ENCODE measurements around the gene PIBF1.

The PIBF1 gene

DNA sequence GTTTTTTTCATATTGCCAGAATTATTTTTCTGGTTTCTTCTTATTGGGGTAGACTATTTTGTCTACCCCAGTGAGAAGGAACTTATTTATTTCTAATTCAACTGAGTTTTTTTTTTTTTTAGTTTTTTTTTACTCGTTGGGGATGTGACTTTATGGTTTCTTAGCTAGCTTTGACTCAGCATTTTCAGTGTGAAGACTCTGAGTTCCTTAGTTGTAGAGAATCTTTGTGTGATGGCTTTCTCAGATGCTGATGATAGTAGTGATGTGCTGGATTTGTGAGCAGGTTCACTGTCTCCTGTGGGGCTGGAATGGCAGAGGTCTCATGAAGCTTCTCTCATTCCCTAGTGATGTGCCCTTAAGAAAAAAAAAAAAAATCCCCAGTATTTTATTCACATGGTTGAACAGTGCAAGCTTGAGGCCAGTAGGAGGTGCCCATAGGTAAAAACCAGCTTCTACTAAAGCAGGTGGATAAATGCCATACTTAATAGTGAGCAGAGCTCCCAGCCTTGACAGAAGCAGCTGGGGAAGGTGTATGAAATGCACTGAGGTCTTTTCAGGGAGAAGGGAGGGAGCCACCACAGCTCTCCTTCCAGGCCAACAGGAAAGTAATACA lies 170.7 kb downstream of the PIBF1 start:
- Histone ChIP-seq H3K4me1 (no peaks in the 10 kb centered on the region), H3K27me3 (no peaks in the 10 kb centered on the region), H3K9me3 (no peaks in the 10 kb centered on the region), H3K4me3 (ENCODE audit: low read depth, low read length) (no peak overlapping the region), H3K36me3 (peaks cover 12% of the 10 kb centered on the region; the same call in 1 of the 2 replicates)
- TF ChIP-seq, protein P1, sequence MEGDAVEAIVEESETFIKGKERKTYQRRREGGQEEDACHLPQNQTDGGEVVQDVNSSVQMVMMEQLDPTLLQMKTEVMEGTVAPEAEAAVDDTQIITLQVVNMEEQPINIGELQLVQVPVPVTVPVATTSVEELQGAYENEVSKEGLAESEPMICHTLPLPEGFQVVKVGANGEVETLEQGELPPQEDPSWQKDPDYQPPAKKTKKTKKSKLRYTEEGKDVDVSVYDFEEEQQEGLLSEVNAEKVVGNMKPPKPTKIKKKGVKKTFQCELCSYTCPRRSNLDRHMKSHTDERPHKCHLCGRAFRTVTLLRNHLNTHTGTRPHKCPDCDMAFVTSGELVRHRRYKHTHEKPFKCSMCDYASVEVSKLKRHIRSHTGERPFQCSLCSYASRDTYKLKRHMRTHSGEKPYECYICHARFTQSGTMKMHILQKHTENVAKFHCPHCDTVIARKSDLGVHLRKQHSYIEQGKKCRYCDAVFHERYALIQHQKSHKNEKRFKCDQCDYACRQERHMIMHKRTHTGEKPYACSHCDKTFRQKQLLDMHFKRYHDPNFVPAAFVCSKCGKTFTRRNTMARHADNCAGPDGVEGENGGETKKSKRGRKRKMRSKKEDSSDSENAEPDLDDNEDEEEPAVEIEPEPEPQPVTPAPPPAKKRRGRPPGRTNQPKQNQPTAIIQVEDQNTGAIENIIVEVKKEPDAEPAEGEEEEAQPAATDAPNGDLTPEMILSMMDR (IDR thresholded peaks at IDR 0.05; ENCODE audit: low read depth, low read length): no peak
- DNase-seq: no peak

DNA sequence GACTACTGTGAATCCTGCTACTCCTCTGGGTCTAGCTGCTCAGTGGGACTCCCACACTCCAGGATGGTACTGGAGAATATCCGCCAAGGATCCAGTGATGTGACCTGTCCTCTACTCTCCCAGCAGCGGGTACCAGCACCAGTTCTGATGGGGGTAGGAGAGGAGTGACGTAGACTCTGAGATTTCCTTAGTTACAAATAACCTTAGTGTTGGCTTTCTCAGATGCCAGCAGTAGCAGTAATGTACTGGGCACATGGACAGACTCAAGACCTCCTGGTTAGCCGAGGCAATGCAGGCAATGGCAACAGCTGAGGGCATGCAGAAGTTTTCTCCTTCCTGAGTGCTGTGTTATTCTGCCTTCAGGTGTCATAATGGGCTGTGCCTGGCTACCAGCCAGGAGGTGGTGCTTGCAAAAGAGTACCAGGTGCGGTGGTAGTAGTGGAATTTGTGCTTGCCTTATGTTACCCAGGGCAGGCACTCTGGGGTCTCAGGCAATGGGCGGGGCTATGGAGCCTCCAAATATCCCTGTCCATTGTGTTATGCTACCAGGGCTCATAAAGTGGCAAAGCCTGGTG lies 171.5 kb downstream of the PIBF1 start:
- no peak for DNase-seq
- TF ChIP-seq, protein P1 (IDR thresholded peaks at IDR 0.05; ENCODE audit: low read depth, low read length): no peak
- Histone ChIP-seq H3K36me3 (peaks cover 11% of the 10 kb centered on the region; the same call in 1 of the 2 replicates), H3K4me3 (ENCODE audit: low read depth, low read length) (no peak overlapping the region), H3K4me1 (no peaks in the 10 kb centered on the region), H3K9me3 (no peaks in the 10 kb centered on the region), H3K27me3 (no peaks in the 10 kb centered on the region)

DNA sequence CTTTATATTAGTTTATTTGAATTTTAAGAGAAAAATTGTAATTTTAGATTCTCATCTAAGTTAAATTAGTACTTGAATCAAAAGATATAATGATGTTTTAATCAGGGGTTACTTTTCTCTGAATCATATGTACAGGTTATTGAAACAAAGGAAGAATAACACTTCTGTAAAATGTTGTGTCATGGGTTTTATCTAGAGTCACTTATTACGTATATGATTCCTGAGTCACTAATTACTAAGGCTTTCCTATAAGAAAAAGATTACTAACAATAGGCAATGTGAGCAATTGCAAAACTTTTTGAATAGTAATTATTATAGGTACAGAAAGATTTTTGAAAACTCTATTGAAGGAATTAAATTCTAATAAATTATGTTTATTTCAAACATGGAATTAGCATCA lies 177.7 kb downstream of the PIBF1 start:
- Histone ChIP-seq H3K36me3 (peaks cover 4% of the 10 kb centered on the region; the same call in 1 of the 2 replicates), H3K4me1 (no peaks in the 10 kb centered on the region), H3K4me3 (ENCODE audit: low read depth, low read length) (no peak overlapping the region), H3K9me3 (no peaks in the 10 kb centered on the region), H3K27me3 (no peaks in the 10 kb centered on the region)
- no peak for DNase-seq
- TF ChIP-seq, protein P1 (IDR thresholded peaks at IDR 0.05; ENCODE audit: low read depth, low read length): no peak

DNA sequence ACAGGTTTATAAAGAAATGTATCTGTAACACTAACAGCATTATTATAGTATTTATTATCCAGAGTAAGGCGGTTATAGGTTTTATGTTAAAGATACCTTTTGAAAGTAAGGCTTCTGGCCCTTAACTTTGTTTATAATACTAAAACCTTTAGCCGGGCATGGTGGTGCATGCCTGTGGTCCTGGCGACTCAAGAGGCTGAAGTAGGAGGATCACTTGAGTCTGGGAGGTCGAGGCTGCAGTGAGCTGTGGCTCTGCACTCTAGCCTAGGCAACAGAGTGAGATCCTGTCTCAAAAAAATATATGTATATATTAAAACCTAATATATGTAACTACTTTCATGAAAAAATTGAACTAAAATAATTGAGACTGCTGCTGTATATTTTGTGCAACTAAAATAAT lies 178.2 kb downstream of the PIBF1 start:
- H3K4me1 ChIP-seq: no peaks in the 10 kb centered on the region
- H3K9me3 ChIP-seq: no peaks in the 10 kb centered on the region
- no peaks in the 10 kb centered on the region for H3K27me3 ChIP-seq
- TF ChIP-seq, protein P1 (IDR thresholded peaks at IDR 0.05; ENCODE audit: low read depth, low read length): no peak
- H3K36me3 ChIP-seq: peaks cover 5% of the 10 kb centered on the region
- H3K4me3 ChIP-seq (ENCODE audit: low read depth, low read length): no peak overlapping the region
- DNase-seq: no peak

DNA sequence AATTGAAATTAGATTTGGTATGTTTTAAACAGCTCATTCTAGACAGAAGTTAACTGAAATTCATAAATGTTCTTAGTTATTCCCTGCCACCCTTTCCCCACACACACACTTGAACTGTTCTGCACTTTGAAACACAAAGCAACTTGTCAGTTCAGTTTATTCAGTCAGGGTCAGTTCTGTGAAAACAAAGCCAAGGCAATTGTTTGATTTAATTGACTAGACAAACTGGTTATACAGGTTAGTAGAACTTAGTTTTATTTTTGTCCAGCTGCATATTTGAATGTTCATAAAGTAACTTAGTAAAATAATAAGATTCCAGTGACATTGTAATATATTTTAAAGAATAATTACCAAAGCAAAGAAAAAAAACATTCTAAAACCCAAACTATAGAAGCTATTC lies 178.6 kb downstream of the PIBF1 start:
- TF ChIP-seq, protein P1 (IDR thresholded peaks at IDR 0.05; ENCODE audit: low read depth, low read length): no peak
- no peak overlapping the region for H3K4me3 ChIP-seq (ENCODE audit: low read depth, low read length)
- DNase-seq: no peak
- H3K4me1 ChIP-seq: no peaks in the 10 kb centered on the region
- H3K36me3 ChIP-seq: peaks cover 8% of the 10 kb centered on the region
- no peaks in the 10 kb centered on the region for H3K27me3 ChIP-seq
- H3K9me3 ChIP-seq: no peaks in the 10 kb centered on the region

DNA sequence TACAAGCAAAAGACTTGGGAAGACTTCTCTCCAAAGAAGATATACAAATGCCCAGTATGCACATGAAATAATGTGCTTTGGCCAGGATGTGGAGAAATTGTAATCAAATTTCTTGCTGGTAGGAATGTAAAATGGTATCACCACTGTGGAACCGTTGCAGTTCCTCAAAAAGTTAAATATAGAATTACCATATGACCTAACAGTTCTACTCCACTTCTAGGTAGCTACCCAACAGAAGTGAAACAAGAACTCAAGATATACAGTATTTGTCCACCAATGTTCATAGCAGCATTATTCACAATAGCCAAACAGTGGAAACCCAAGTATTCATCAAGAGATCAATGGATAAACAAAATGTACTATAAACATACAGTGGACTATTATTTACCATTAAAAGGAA lies 181.8 kb downstream of the PIBF1 start:
- Histone ChIP-seq H3K9me3 (no peaks in the 10 kb centered on the region), H3K27me3 (no peaks in the 10 kb centered on the region), H3K36me3 (peaks cover 4% of the 10 kb centered on the region; the same call in 1 of the 2 replicates), H3K4me3 (ENCODE audit: low read depth, low read length) (no peak overlapping the region), H3K4me1 (no peaks in the 10 kb centered on the region)
- DNase-seq: no peak
- TF ChIP-seq, protein P1 (IDR thresholded peaks at IDR 0.05; ENCODE audit: low read depth, low read length): no peak

Data from BE2C (cell line).